DOHH2 (cell line): ENCODE data around the gene PXN.

Source experiments
- H3F3A ChIP-seq: fragments of 200-600 bp; sonication (generic), shearing (Covaris generic); 2 replicates; pipeline ENCODE4 v1.6.0; 2016; ENCODE audit warnings: antibody characterized with exemption, mild to moderate bottlenecking; ENCODE audit not compliant: control insufficient read depth, insufficient read depth
- H3K27ac ChIP-seq: fragments of 200-600 bp; sonication (generic); 2 replicates; pipeline ENCODE4 v1.5.1; 2014; ENCODE audit warnings: low read depth, mild to moderate bottlenecking, low read length, moderate library complexity
- H3K27me3 ChIP-seq: fragments of 200-600 bp; sonication (generic); 2 replicates; pipeline ENCODE4 v1.6.1; 2014; ENCODE audit warnings: mild to moderate bottlenecking, low read length, mixed read lengths; ENCODE audit not compliant: control insufficient read depth
- H3K36me3 ChIP-seq: fragments of 200-600 bp; sonication (generic); 2 replicates; pipeline ENCODE4 v1.6.1; 2014; ENCODE audit warnings: mild to moderate bottlenecking, low read length, moderate library complexity, mixed read lengths; ENCODE audit not compliant: control insufficient read depth
- H3K4me1 ChIP-seq: fragments of 200-600 bp; sonication (generic); 2 replicates; pipeline ENCODE4 v1.6.1; 2014; ENCODE audit warnings: mild to moderate bottlenecking, low read length, mixed read lengths; ENCODE audit not compliant: control insufficient read depth
- H3K4me2 ChIP-seq: fragments of 200-600 bp; sonication (generic); 2 replicates; pipeline ENCODE4 v1.6.0; 2014; ENCODE audit warnings: mild to moderate bottlenecking, low read length, moderate library complexity
- H3K4me3 ChIP-seq: fragments of 200-600 bp; sonication (generic); 2 replicates; pipeline ENCODE4 v1.5.1; 2014; ENCODE audit warnings: mild to moderate bottlenecking, low read length, mixed read lengths
- H3K79me2 ChIP-seq: fragments of 200-600 bp; sonication (generic); 2 replicates; pipeline ENCODE4 v1.6.1; 2014; ENCODE audit warnings: mild to moderate bottlenecking, low read length, mixed read lengths; ENCODE audit not compliant: control insufficient read depth
- H3K9me2 ChIP-seq: fragments of 200-600 bp; sonication (generic); replicated peaks from 2 replicates; pipeline ENCODE4 v1.6.1; 2014; ENCODE audit warnings: mild to moderate bottlenecking, low read length, mixed read lengths; ENCODE audit not compliant: control insufficient read depth
- H3K9me3 ChIP-seq: fragments of 200-600 bp; sonication (generic); 2 replicates; pipeline ENCODE4 v1.6.1; 2014; ENCODE audit warnings: antibody characterized with exemption, low read length, mixed read lengths; ENCODE audit not compliant: control insufficient read depth, insufficient read depth
- H4K20me1 ChIP-seq: fragments of 200-600 bp; sonication (generic); 2 replicates; pipeline ENCODE4 v1.6.0; 2014; ENCODE audit warnings: low read depth, mild to moderate bottlenecking, antibody characterized with exemption, low read length, moderate library complexity; ENCODE audit not compliant: control insufficient read depth, insufficient read depth
- EZH2phosphoT487 ChIP-seq: fragments of 200-600 bp; sonication (generic); IDR thresholded peaks from 2 replicates; pipeline ENCODE4 v1.6.1; 2017; ENCODE audit warnings: borderline replicate concordance, mild to moderate bottlenecking, antibody characterized with exemption, low read length, moderate library complexity, mixed read lengths
- TF ChIP-seq, protein P1 (sequence below): fragments of 200-600 bp; sonication (generic); IDR thresholded peaks from one replicate; pipeline ENCODE4 v1.5.1; 2014; ENCODE audit warnings: antibody characterized with exemption, mild to moderate bottlenecking, low read depth, low read length; ENCODE audit not compliant: poor library complexity, severe bottlenecking

Gene PXN

GRCh38 chr12:120225852-120226640 lies 39.5 kb downstream of the PXN start:
- H3K4me1 ChIP-seq = peaks cover 41% of the 10 kb centered on the region
- H3K9me3 ChIP-seq = no peaks in the 10 kb centered on the region
- no peaks in the 10 kb centered on the region for H3K79me2 ChIP-seq
- H4K20me1 ChIP-seq = no peaks in the 10 kb centered on the region
- H3K4me3 ChIP-seq = peak overlapping the region; percentile 63
- no peaks in the 10 kb centered on the region for H3K9me2 ChIP-seq
- H3K27me3 ChIP-seq = no peaks in the 10 kb centered on the region
- no peaks in the 10 kb centered on the region for H3K36me3 ChIP-seq
- no peaks in the 10 kb centered on the region; the same call in none of the 2 replicates for H3F3A ChIP-seq
- H3K4me2 ChIP-seq = peak overlapping the region; percentile 61
- no peak for TF ChIP-seq EZH2phosphoT487
- TF ChIP-seq, protein P1, sequence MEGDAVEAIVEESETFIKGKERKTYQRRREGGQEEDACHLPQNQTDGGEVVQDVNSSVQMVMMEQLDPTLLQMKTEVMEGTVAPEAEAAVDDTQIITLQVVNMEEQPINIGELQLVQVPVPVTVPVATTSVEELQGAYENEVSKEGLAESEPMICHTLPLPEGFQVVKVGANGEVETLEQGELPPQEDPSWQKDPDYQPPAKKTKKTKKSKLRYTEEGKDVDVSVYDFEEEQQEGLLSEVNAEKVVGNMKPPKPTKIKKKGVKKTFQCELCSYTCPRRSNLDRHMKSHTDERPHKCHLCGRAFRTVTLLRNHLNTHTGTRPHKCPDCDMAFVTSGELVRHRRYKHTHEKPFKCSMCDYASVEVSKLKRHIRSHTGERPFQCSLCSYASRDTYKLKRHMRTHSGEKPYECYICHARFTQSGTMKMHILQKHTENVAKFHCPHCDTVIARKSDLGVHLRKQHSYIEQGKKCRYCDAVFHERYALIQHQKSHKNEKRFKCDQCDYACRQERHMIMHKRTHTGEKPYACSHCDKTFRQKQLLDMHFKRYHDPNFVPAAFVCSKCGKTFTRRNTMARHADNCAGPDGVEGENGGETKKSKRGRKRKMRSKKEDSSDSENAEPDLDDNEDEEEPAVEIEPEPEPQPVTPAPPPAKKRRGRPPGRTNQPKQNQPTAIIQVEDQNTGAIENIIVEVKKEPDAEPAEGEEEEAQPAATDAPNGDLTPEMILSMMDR = peak; percentile 52
- no peak overlapping the region for H3K27ac ChIP-seq

DNA sequence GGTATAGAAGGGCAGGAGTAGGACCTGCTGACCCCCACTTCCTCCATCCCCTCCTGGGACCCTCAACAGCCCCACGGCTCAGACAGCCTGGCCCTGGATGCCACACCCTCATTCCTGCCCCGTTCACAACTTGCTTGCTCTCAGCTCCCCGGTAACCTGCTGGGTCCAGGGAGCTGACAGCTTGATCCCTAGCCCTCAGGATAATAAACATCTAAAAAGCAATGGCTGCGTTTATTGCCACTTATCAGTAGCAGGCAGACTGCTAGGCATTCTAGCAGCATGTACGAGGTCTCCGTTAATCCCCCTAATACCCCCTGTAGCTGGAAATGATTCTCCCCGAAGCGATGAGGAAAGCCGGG lies 40.4 kb downstream of the PXN start:
- no peak overlapping the region for H3K27ac ChIP-seq

DNA sequence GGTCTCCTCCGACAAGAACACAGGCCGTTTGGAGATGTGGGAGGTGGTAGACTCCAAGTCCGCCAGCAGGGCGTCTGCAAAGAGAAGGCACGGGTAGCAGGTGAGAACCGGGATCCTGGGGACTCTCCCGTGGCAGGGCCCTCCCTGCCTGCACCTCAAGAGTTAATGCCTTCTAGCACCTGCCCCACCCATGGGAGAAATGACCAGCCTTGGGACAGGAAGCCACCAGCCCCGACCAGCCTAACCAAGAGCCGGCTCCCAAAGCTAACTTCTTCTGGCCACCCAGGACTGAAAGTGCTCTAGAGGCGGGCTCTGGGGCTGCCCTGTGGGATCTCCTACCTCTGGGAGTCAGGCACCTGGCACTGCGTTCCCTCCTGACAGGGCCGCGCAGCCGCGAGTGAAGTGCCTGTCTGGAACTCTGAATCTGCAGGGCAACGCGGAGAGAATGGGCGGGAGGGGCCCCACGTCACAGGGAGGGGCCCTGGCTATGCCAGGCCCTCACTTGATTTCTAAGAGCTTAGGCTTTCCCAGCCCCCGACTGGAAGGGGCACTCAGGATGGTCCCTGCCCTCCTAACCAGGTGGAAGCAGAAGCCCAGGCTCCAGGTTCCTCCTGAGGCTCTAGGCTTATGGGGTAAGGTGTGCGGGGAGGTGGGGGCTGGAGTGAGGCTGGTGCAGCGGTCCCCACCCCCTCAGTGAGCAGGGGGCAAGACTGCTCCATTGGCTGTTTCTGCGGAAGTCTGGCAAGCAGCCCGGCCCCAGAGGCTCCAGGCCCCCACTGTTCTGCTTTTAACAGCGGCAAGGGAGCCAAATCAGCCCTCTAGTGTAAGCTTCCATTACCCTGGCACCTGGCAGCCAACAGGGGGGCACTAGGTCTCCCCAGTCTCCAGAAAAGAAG lies 41.0 kb downstream of the PXN start:
- H3K36me3 ChIP-seq = no peaks in the 10 kb centered on the region
- TF ChIP-seq, protein P1 = no peak
- TF ChIP-seq EZH2phosphoT487 = no peak

More for the DNA sequence above, 40.4 kb downstream of the PXN start:
- no peaks in the 10 kb centered on the region for H3K27me3 ChIP-seq
- peaks cover 38% of the 10 kb centered on the region for H3K4me1 ChIP-seq
- peak overlapping the region; percentile 61 for H3K4me2 ChIP-seq
- H3K9me3 ChIP-seq = no peaks in the 10 kb centered on the region
- H3K9me2 ChIP-seq = no peaks in the 10 kb centered on the region
- H3K36me3 ChIP-seq = no peaks in the 10 kb centered on the region
- no peaks in the 10 kb centered on the region; the same call in none of the 2 replicates for H3F3A ChIP-seq
- TF ChIP-seq, protein P1 = no peak
- TF ChIP-seq EZH2phosphoT487 = no peak
- H3K4me3 ChIP-seq = peak overlapping the region; percentile 63
- no peaks in the 10 kb centered on the region for H4K20me1 ChIP-seq
- H3K79me2 ChIP-seq = no peaks in the 10 kb centered on the region

More for the DNA sequence above, 41.0 kb downstream of the PXN start:
- Histone ChIP-seq H3K4me1 (peaks cover 37% of the 10 kb centered on the region), H3K27ac (no peak overlapping the region), H3F3A (no peaks in the 10 kb centered on the region; the same call in none of the 2 replicates), H3K9me3 (no peaks in the 10 kb centered on the region), H3K4me2 (peak overlapping the region; percentile 61), H3K4me3 (peak overlapping the region; percentile 63), H4K20me1 (no peaks in the 10 kb centered on the region), H3K9me2 (no peaks in the 10 kb centered on the region), H3K27me3 (no peaks in the 10 kb centered on the region), H3K79me2 (no peaks in the 10 kb centered on the region)
